ENCODE data around the gene OR13D1.

GRCh38 chr9:104694218-104694617, at the start of gene OR13D1:
- TF ChIP-seq POLR2A (IDR thresholded peaks at IDR 0.05) (no peak), CTCF (IDR thresholded peaks at IDR 0.05) (no peak)

Measured in ovary (tissue), 3 donors.